OCI-M2 (cell line): Measurements from ENCODE around the gene CPA4.

Source experiments
- DNase-seq: peaks from one replicate; lab custom pipeline; 2025; ENCODE audit not compliant: unreplicated experiment; lab: John Stamatoyannopoulos, UW

Gene CPA4

GRCh38 chr7:130274983-130275591 lies 17.9 kb upstream of the CPA4 start:
- no peak for DNase-seq

GRCh38 chr7:130275826-130276297 lies 17.1 kb upstream of the CPA4 start:
- DNase-seq, result no peak

GRCh38 chr7:130276796-130277762 lies 15.9 kb upstream of the CPA4 start:
- DNase-seq, result no peak

GRCh38 chr7:130277763-130278643 lies 15.0 kb upstream of the CPA4 start:
- no peak for DNase-seq

- no peak for DNase-seq
Measured at GRCh38 chr7:130278860-130279259, 14.1 kb upstream of the CPA4 start.

- DNase-seq, result no peak
Measured at GRCh38 chr7:130279286-130279685, 13.7 kb upstream of the CPA4 start.

- DNase-seq, result no peak
Measured at GRCh38 chr7:130279906-130280305, 13.1 kb upstream of the CPA4 start.

DNA sequence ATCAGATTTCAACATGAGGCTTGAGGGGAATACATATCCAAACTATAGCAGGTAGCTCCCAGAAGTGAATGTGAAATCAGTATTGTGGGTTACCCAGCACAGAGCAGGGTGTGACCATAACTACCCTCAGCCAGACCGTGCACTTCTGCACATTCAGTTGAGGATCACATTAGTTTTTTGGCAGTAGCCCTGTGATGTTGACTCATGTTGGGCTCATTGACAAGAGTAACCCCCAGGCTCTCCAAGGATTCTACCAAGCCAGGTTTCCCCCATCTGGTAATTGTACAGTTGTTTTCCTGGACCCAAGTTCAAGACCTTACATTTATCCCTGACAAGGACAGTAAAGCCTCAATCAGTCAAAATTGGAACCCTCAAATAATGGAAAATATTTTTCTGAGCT lies 11.7 kb upstream of the CPA4 start:
- no peak for DNase-seq

GRCh38 chr7:130286881-130287280 lies 6.1 kb upstream of the CPA4 start:
- no peak for DNase-seq

- DNase-seq, result no peak
Measured at GRCh38 chr7:130288168-130288567, 4.8 kb upstream of the CPA4 start.

DNA sequence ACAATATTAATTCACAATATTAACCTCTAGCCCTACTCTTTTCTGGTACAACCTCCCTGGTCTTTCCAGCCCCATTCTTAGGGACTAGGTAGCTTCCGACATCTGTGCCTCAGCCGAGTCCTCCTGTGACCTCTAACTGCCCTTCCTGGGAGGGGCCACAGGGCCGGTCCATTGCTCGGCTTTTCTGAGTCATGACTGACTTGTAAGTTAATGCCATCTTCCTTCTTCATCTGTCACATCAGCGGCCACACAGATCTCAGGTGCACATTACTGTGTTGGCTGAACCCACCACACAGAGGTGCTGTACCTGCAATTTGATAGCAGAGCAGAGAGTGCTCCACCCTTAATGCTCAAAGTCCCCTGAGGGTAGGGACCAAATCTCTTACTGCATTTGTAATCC lies 4.1 kb upstream of the CPA4 start:
- DNase-seq, result no peak

- DNase-seq, result no peak
Measured at GRCh38 chr7:130289478-130289877, 3.5 kb upstream of the CPA4 start.

- DNase-seq, result no peak
Measured at GRCh38 chr7:130290745-130291144, 2.2 kb upstream of the CPA4 start.

GRCh38 chr7:130293521-130293920 lies 560 bp downstream of the CPA4 start:
- no peak for DNase-seq

- DNase-seq, result no peak
Measured at GRCh38 chr7:130294314-130294713, 1.4 kb downstream of the CPA4 start.

- DNase-seq, result no peak
Measured at GRCh38 chr7:130296221-130296951, 3.4 kb downstream of the CPA4 start.

DNA sequence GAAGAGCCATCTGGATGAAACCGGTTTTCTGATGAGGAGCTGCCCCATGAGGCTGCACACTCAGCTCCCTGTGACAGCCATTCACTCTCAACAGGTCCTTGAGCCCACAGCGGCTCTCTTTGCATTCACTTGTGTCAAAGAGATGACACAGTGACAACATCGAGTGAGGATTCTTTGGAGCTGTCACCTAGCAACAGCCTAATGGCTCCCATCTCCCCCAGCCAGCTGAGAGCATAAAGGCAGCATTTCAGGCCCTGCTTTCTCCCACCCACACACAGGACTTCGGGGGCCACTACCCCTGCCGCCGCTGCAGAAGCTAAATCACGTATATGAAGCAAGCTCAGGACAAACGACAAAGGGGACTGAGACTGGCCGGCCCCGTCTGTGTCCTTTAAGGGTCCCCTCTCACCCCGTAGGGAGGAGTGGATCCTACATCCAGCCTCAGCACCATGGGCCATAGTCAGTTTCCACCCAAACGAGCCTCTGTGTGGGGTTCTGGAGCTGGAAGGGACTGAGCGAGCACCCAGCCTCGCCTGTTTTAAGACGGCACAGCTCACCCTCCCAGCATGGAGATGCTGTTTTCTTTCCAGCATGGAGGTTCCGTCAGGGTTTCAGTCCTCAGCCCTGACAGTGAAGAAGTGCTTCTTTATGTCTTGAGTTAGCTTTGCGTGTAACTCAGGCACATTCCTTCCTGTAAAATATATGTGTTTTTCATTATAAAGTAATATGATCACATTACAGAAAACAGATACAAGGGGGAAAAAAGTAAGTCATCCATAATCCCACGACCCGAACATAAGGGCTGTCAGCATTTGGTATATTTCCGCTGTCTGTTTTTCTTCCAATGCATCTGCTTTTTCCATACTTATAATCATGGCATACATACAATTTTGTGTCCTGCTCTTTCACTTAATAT lies 4.9 kb downstream of the CPA4 start:
- no peak for DNase-seq

GRCh38 chr7:130298544-130299326 lies 5.8 kb downstream of the CPA4 start:
- DNase-seq, result no peak

DNA sequence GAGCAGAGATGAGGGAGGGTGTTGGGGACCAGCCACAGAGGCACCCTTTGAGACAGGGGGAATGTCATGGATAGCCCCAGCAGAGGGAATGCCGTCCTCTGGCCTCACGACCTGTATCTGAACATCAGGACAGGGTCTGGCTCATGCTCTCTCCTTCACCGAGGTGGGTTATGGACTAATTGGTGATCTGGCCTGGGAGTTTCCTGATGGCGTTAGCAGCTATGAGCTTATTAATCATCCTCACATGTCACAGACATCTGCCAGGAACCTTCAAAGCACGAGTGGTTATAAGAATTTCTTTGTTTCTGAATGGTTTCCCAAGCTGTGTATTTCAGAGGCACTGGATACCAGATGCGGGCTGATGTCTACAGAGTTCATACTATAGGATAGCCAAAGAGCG lies 6.9 kb downstream of the CPA4 start:
- no peak for DNase-seq
